Psoas muscle (tissue), 8 donors: ENCODE data around the gene SPRED2. TPM values are rescaled to one million over a fixed set of nuclear protein-coding genes. Genes with fewer than 3 reads are reported as not detected.

ENCODE experiments used
- ATAC-seq, 4 donors: fragments of 200-7000 bp; cut with Tn5 transposase; one replicate each; pipeline ENCODE4 v1.9.1; 2020; ENCODE audit warnings: moderate library complexity in 3 of 4, mild to moderate bottlenecking in 2 of 4
- DNase-seq, 2 donors: peaks; one replicate each; pipeline ENCODE4 v3.0.0-alpha.2; 2020
- H3K27ac ChIP-seq: fragments of 200-600 bp; one replicate; pipeline ENCODE4 v1.8.0; 2022
- H3K27me3 ChIP-seq, 3 donors: fragments of 200-600 bp in 1 of 3; one replicate each; pipeline versions ENCODE4 v1.6.1 to v1.8.0; 2013 to 2022; ENCODE audit warnings: low read length in 2 of 3, mild to moderate bottlenecking in 2 of 3, moderate library complexity in 1 of 3; ENCODE audit not compliant: insufficient read depth in 3 of 3
- H3K36me3 ChIP-seq, 2 donors: fragments of 200-600 bp in 1 of 2; one replicate each; pipeline versions ENCODE4 v1.6.1 to v1.8.0; 2013 to 2022; ENCODE audit warnings: low read depth in 1 of 2, mild to moderate bottlenecking in 1 of 2, moderate library complexity in 1 of 2; ENCODE audit not compliant: insufficient read depth in 1 of 2
- H3K4me1 ChIP-seq: fragments of 200-600 bp; one replicate; pipeline ENCODE4 v1.8.0; 2022
- H3K4me3 ChIP-seq: fragments of 200-600 bp; one replicate; pipeline ENCODE4 v1.8.0; 2022; ENCODE audit warnings: mild to moderate bottlenecking
- H3K9me3 ChIP-seq: fragments of 200-600 bp; one replicate; pipeline ENCODE4 v1.8.0; 2022
- CTCF ChIP-seq: fragments of 200-600 bp; IDR thresholded peaks from one replicate; pipeline ENCODE4 v1.8.0; 2022; ENCODE audit warnings: antibody characterized with exemption
- WGBS, 3 donors: extraction: QIAGEN DNeasy Blood & Tissue Kit; methylation state at CpG; one replicate each; pipeline versions ENCODE4 v1.1.6 to v1.1.7; 2013; 5-methylcytosine and 5-hydroxymethylcytosine counted together
- intact Hi-C, 2 donors: fragments of 100-400 bp; cut with DNase I; formaldehyde crosslinking; loops; one replicate each; pipeline versions ENCODE4 v1.11.0 to v1.14.2; 2022
- polyA plus RNA-seq, 3 donors: library from polyadenylated mRNA; stranded (reverse); fragments of 200-250 nt; gene quantifications; one replicate each; pipeline ENCODE4 v1.2.3, GENCODE V29; 2013
- total RNA-seq, 4 donors: library from RNA; stranded (reverse); fragmentation: NEBNext Ultra II Directional in 2 of 4; extraction: Animal tissue kit (Norgen Biotek cat#: 25700) in 2 of 4; gene quantifications; one replicate each; pipeline versions ENCODE4 v1.2.1 to v1.2.4, GENCODE V29; 2021 to 2023
- donor health status: healthy with polysubstance abuse.
- donor health status: DM: no; HTN: no; CAD: no; lungs with moderate emphysema.
- donor health status: Bipolar disorder and iron deficiency.
- donor health status: healthy.
- donor health status: DM: yes; HTN: yes; CAD: no.
- donor health status: DM: no; HTN: no; CAD: no.
- donor health status: DM: no; HTN: no; CAD: no.
- donor health status: DM: yes; HTN: yes; CAD: no.

SPRED2 gene
- total and polyA plus RNA-seq, 7 donors: 3.8 to 16.9 (median 8.5) TPM

- peak; percentile 15 to 48 (median 40) for ATAC-seq
- H3K4me3 ChIP-seq: no peak overlapping the region
- intact Hi-C loops: no loop called here
Measured at GRCh38 chr2:65300761-65301711, 131.4 kb downstream of the SPRED2 start.

GRCh38 chr2:65300134-65300760 is 132.2 kb downstream of the SPRED2 start:
- H3K4me3 ChIP-seq: no peak overlapping the region
- H3K4me1 ChIP-seq: peaks cover 29% of the 10 kb centered on the region
- TF ChIP-seq CTCF: no peak
- no peaks in the 10 kb centered on the region for H3K9me3 ChIP-seq
- intact Hi-C loops: no loop called here
- ATAC-seq (peak; percentile 90 to 96 (median 94)), DNase-seq (peak; percentile 92 to 95)
- 4 to 11% (median 7%) methylated on average over 16 of the region's 16 CpGs for WGBS, 3 donors
- peak overlapping the region; percentile 66 for H3K27ac ChIP-seq
- H3K27me3 ChIP-seq: no peaks in the 10 kb centered on the region
- H3K36me3 ChIP-seq: no peaks in the 10 kb centered on the region

More at GRCh38 chr2:65300761-65301711, 131.4 kb downstream of the SPRED2 start:
- H3K27ac ChIP-seq: peak overlapping the region; percentile 66
- no peaks in the 10 kb centered on the region for H3K9me3 ChIP-seq
- peaks cover 29% of the 10 kb centered on the region for H3K4me1 ChIP-seq
- DNase-seq: peak; percentile 64 to 77
- 11 to 23% (median 15%) methylated on average over 20 of the region's 20 CpGs for WGBS, 3 donors
- H3K27me3 ChIP-seq: no peaks in the 10 kb centered on the region
- no peaks in the 10 kb centered on the region for H3K36me3 ChIP-seq
- TF ChIP-seq CTCF: no peak

GRCh38 chr2:65299246-65299645 is 133.2 kb downstream of the SPRED2 start:
- H3K4me3 ChIP-seq: no peak overlapping the region
- no peaks in the 10 kb centered on the region for H3K36me3 ChIP-seq
- H3K27me3 ChIP-seq: no peaks in the 10 kb centered on the region
- intact Hi-C loops: no loop called here
- no peak for DNase-seq
- H3K4me1 ChIP-seq: peaks cover 29% of the 10 kb centered on the region
- ATAC-seq: peak in 1 of 4 donors; percentile 16
- no peak for TF ChIP-seq CTCF
- H3K9me3 ChIP-seq: no peaks in the 10 kb centered on the region
- H3K27ac ChIP-seq: peak overlapping the region; percentile 66
- 70 to 79% (median 71%) methylated on average over 7 of the region's 7 CpGs for WGBS, 3 donors

GRCh38 chr2:65298089-65298488 is 134.3 kb downstream of the SPRED2 start:
- intact Hi-C loops: no loop called here
- no peak for ATAC-seq
- no peaks in the 10 kb centered on the region for H3K36me3 ChIP-seq
- no peak overlapping the region for H3K4me3 ChIP-seq
- H3K27ac ChIP-seq: no peak overlapping the region
- peaks cover 29% of the 10 kb centered on the region for H3K4me1 ChIP-seq
- no peaks in the 10 kb centered on the region for H3K27me3 ChIP-seq
- no peaks in the 10 kb centered on the region for H3K9me3 ChIP-seq
- DNase-seq: no peak
- TF ChIP-seq CTCF: no peak
- WGBS, 3 donors: 83 to 91% (median 89%) methylated on average over 5 of the region's 5 CpGs
